Panc1 (cell line): ENCODE results near the gene FBXL3. TPM values are rescaled to one million over a fixed set of nuclear protein-coding genes. Genes with fewer than 3 reads are reported as not detected.

Source experiments
- ATAC-seq: fragments of 200-7000 bp; cut with Tn5 transposase; 2 replicates; pipeline ENCODE4 v1.9.1; 2020; ENCODE audit warnings: mild to moderate bottlenecking, moderate library complexity
- BruUV-seq: library from RNA; stranded (reverse); fragments of 400-500 nt; replicated peaks from 2 replicates; lab custom pipeline; 2021; lab: Mats Ljungman, UMichigan
- CTCF ChIA-PET: fragments of 300-600 bp; sonication (Branson Sonifier 250); formaldehyde crosslinking; loops from one replicate; lab custom pipeline; 2022; ENCODE audit warnings: antibody characterized with exemption; lab: Charles Lee
- POLR2A ChIA-PET: fragments of 300-600 bp; sonication (Branson Sonifier 250); formaldehyde crosslinking; loops from one replicate; lab custom pipeline; 2022; ENCODE audit warnings: antibody characterized with exemption; lab: Charles Lee
- DNase-seq: peaks from one replicate; pipeline ENCODE4 v3.0.0-alpha.2; 2010; ENCODE audit warnings: low read depth, low spot score
- H3K27ac ChIP-seq: 2 replicates; pipeline ENCODE4 v1.5.1; 2011; ENCODE audit warnings: mild to moderate bottlenecking, low read length, inconsistent platforms
- H3K27me3 ChIP-seq: fragments of 200-500 bp; sonication (Bioruptor generic); 2 replicates; pipeline ENCODE4 v1.6.0; 2014; ENCODE audit warnings: low read length, inconsistent platforms; ENCODE audit not compliant: control insufficient read depth, insufficient read depth
- H3K36me3 ChIP-seq: fragments of 200-500 bp; sonication (Bioruptor generic); 2 replicates; pipeline ENCODE4 v1.5.1; 2014; ENCODE audit warnings: inconsistent platforms, mild to moderate bottlenecking, low read length, moderate library complexity; ENCODE audit not compliant: control insufficient read depth, insufficient read depth
- H3K4me1 ChIP-seq: 2 replicates; pipeline ENCODE4 v1.5.1; 2011; ENCODE audit warnings: inconsistent platforms, mild to moderate bottlenecking, low read length, moderate library complexity; ENCODE audit not compliant: control insufficient read depth, insufficient read depth
- H3K4me3 ChIP-seq, 2 experiments: 2 replicates each; pipeline ENCODE4 v1.5.1; 2011 to 2012; ENCODE audit warnings: low read depth in 2 of 2, low read length in 2 of 2, mild to moderate bottlenecking in 2 of 2, inconsistent platforms in 1 of 2, moderate library complexity in 1 of 2
- H3K9me3 ChIP-seq: fragments of 200-500 bp; sonication (Bioruptor generic); 2 replicates; pipeline ENCODE4 v1.5.1; 2014; ENCODE audit warnings: low read depth, mild to moderate bottlenecking, inconsistent platforms, low read length, moderate library complexity; ENCODE audit not compliant: control insufficient read depth, insufficient read depth
- POLR2AphosphoS5 ChIP-seq: IDR thresholded peaks from 2 replicates; pipeline ENCODE4 v1.6.1; 2012; ENCODE audit warnings: mild to moderate bottlenecking, low read depth, low read length, moderate library complexity
- SIN3A ChIP-seq: IDR thresholded peaks from 2 replicates; pipeline ENCODE4 v1.6.1; 2012; ENCODE audit warnings: low read depth, mild to moderate bottlenecking, low read length, moderate library complexity, borderline replicate concordance; ENCODE audit not compliant: insufficient read depth
- TCF7L2 ChIP-seq: IDR thresholded peaks from 2 replicates; pipeline ENCODE4 v1.6.1; 2011; ENCODE audit warnings: mild to moderate bottlenecking, low read depth, low read length, inconsistent platforms
- in situ Hi-C: cut with HindIII; loops from 2 replicates; pipeline ENCODE4 v1.10.0; 2016; ENCODE audit warnings: low sequenced_read_pairs, low pct_unique_long_range_greater_than_20kb
- intact Hi-C: fragments of 100-400 bp; cut with micrococcal nuclease; formaldehyde crosslinking; loops from one replicate; pipeline ENCODE4 v1.10.0; 2022; ENCODE audit not compliant: unreplicated experiment
- total RNA-seq: library from RNA; stranded (reverse); gene quantifications from one replicate; pipeline ENCODE4 v1.2.1, GENCODE V29; 2021; ENCODE audit not compliant: unreplicated experiment
- TF ChIP-seq, protein P1 (sequence below): fragments of 450-650 bp; IDR thresholded peaks from 2 replicates; pipeline ENCODE4 v1.5.1; 2017; ENCODE audit warnings: mild to moderate bottlenecking
- TF ChIP-seq, protein P2 (sequence below), 2 experiments: IDR thresholded peaks; 2 replicates each; pipeline ENCODE4 v1.6.1; 2011 to 2012; ENCODE audit warnings: low read depth in 2 of 2, control low read depth in 1 of 2, low read length in 1 of 2, mild to moderate bottlenecking in 1 of 2, moderate library complexity in 1 of 2; ENCODE audit not compliant: insufficient read depth in 1 of 2

The FBXL3 gene
- total RNA-seq, 1 experiment from 2014 or later = 18.5 TPM

- in situ Hi-C loops (no loop called here), intact Hi-C loops (no loop called here)
- Histone ChIP-seq H3K9me3 (no peaks in the 10 kb centered on the region), H3K4me1 (no peaks in the 10 kb centered on the region), H3K27me3 (no peaks in the 10 kb centered on the region), H3K4me3 (no peak overlapping the region), H3K36me3 (no peaks in the 10 kb centered on the region), H3K27ac (no peak overlapping the region)
- ChIA-PET CTCF (no interaction called here), POLR2A (no interaction called here)
- DNase-seq (no peak), ATAC-seq (no peak)
- TF ChIP-seq POLR2AphosphoS5 = no peak
- TF ChIP-seq, protein P1, sequence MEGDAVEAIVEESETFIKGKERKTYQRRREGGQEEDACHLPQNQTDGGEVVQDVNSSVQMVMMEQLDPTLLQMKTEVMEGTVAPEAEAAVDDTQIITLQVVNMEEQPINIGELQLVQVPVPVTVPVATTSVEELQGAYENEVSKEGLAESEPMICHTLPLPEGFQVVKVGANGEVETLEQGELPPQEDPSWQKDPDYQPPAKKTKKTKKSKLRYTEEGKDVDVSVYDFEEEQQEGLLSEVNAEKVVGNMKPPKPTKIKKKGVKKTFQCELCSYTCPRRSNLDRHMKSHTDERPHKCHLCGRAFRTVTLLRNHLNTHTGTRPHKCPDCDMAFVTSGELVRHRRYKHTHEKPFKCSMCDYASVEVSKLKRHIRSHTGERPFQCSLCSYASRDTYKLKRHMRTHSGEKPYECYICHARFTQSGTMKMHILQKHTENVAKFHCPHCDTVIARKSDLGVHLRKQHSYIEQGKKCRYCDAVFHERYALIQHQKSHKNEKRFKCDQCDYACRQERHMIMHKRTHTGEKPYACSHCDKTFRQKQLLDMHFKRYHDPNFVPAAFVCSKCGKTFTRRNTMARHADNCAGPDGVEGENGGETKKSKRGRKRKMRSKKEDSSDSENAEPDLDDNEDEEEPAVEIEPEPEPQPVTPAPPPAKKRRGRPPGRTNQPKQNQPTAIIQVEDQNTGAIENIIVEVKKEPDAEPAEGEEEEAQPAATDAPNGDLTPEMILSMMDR = no peak
- TF ChIP-seq SIN3A = no peak
- no peak for TF ChIP-seq TCF7L2
- TF ChIP-seq, protein P2, sequence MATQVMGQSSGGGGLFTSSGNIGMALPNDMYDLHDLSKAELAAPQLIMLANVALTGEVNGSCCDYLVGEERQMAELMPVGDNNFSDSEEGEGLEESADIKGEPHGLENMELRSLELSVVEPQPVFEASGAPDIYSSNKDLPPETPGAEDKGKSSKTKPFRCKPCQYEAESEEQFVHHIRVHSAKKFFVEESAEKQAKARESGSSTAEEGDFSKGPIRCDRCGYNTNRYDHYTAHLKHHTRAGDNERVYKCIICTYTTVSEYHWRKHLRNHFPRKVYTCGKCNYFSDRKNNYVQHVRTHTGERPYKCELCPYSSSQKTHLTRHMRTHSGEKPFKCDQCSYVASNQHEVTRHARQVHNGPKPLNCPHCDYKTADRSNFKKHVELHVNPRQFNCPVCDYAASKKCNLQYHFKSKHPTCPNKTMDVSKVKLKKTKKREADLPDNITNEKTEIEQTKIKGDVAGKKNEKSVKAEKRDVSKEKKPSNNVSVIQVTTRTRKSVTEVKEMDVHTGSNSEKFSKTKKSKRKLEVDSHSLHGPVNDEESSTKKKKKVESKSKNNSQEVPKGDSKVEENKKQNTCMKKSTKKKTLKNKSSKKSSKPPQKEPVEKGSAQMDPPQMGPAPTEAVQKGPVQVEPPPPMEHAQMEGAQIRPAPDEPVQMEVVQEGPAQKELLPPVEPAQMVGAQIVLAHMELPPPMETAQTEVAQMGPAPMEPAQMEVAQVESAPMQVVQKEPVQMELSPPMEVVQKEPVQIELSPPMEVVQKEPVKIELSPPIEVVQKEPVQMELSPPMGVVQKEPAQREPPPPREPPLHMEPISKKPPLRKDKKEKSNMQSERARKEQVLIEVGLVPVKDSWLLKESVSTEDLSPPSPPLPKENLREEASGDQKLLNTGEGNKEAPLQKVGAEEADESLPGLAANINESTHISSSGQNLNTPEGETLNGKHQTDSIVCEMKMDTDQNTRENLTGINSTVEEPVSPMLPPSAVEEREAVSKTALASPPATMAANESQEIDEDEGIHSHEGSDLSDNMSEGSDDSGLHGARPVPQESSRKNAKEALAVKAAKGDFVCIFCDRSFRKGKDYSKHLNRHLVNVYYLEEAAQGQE (IDR thresholded peaks at IDR 0.05; ENCODE audit: insufficient read depth in 1 of 2, low read depth in 2 of 2, low read length in 1 of 2) = no peak
- no TSS peak for BruUV-seq
Observed at GRCh38 chr13:76971215-76971614, 55.7 kb downstream of the FBXL3 start.

DNA sequence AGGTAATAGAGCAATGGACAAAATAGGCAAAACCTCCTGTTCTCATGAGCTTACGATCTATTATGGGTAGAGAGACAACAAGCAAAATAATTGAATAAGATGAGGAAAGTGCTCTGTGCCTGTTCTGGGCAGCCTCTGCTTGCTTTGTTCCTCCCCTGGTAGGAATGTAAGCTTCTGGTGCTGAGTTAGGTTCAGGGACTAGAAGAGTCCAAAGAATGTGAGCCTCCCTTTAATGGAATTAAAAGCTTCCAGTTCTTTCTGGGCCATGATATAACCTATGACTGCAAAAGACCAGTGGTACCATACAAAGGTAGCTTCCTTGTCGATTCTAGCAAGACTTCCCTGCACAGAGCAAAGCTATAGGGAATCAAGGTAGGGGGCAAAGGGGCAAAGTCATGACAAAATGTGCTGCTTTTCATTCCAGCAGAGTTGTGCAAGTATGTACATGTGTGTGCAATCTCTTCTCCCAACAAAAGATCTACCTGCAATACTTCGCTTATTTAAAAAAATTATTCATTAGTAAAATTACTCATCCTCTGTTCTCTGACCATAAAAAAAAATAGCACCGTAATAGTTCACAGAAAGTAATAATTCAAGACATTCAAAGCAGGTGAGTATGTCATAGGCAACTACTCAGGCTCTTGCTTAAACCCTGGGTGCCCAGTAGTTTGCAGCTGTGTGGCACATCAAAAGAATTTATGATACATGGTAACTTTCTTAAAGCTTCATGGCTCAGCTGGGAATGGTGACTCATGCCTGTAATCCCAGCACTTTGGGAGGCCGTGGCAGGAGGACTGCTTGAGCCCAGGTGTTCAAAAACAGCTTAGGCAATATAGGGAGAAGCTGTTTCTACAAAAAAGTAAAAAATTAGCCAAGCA, 57.2 kb downstream of the FBXL3 start:
- no peak for ATAC-seq

More for the DNA sequence above, 57.2 kb downstream of the FBXL3 start:
- H3K27me3 ChIP-seq = no peaks in the 10 kb centered on the region
- DNase-seq = no peak
- ChIA-PET CTCF (no interaction called here), POLR2A (interaction anchor here (0.6 kb wide), 1 partner anchor 99 kb away, joined by 3 read pairs; no protein-coding TSS in a partner anchor)
- in situ Hi-C loops (no loop called here), intact Hi-C loops (no loop called here)
- no TSS peak for BruUV-seq
- H3K4me1 ChIP-seq = no peaks in the 10 kb centered on the region
- H3K27ac ChIP-seq = no peak overlapping the region
- TF ChIP-seq, protein P1 = no peak
- no peak for TF ChIP-seq POLR2AphosphoS5
- TF ChIP-seq, protein P2 (IDR thresholded peaks at IDR 0.05; ENCODE audit: insufficient read depth in 1 of 2, low read depth in 2 of 2, low read length in 1 of 2) = no peak
- TF ChIP-seq SIN3A = no peak
- no peak for TF ChIP-seq TCF7L2
- H3K36me3 ChIP-seq = no peaks in the 10 kb centered on the region
- H3K4me3 ChIP-seq = no peak overlapping the region
- no peaks in the 10 kb centered on the region for H3K9me3 ChIP-seq
